Cardiac fibroblast (primary cell): Measurements from ENCODE around the gene TLK1.

Source experiments
- DNase-seq, 2 donors: peaks; one replicate each; pipeline versions ENCODE4 v3.0.0 to v3.0.0-alpha.2; 2010; ENCODE audit warnings: low read depth in 2 of 2
- H3K4me3 ChIP-seq, 2 donors: replicated peaks in 1 of 2; 1 replicate in 1 of 2; 2 replicates in 1 of 2; pipeline ENCODE4 v1.5.1; 2011; ENCODE audit warnings: low read depth in 2 of 2, low read length in 2 of 2, mild to moderate bottlenecking in 2 of 2, moderate library complexity in 1 of 2
- TF ChIP-seq, protein P1 (sequence below): IDR thresholded peaks from one replicate; pipeline ENCODE4 v1.5.1; 2011; ENCODE audit warnings: low read depth, mild to moderate bottlenecking, low read length, inconsistent platforms

TLK1 gene

DNA sequence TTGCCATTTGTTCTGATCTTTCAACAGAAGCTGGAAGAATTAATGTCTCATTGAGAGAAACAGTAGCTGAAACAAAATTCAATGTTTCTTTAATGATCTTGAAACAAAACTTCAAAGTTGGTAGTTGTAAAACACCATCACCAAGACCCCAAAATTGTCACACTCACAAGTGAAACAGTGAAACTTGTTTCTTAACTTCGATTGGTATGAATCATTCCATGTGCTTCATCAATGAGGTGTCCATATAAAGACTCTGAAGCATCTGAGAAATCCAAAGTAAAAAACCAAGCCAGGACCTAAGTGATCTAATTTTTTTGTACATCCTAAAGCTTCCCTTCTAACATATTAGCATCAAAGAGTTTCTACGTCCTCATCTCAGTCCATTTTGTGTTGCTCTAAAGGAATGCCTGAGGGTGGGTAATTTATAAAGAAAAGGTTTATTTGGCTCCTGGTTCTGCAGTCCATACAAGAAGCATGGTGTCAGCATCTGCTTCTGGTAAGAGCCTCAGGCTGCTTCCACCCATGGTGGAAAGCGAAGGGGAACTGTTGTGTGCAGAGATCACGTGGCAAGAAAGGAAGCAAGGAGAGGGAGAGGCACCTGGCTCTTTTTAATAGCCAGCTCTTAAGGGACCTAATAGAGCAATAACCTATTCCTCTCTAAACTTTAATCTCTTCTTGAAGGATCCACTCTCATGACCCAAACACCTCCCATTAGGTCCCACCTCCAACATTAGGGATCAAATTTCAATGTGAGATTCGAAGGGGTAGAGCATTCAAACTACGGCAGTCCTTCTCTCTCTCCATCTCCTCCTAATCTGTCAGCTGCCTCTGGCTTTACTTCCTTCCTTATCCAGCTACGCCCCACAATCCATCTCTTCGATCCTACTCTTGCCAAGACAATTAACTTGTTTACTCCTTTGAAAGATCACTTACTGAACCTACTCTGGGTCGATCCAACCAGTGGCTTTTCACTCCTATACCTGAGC lies 20.7 kb upstream of the TLK1 start:
- TF ChIP-seq, protein P1, sequence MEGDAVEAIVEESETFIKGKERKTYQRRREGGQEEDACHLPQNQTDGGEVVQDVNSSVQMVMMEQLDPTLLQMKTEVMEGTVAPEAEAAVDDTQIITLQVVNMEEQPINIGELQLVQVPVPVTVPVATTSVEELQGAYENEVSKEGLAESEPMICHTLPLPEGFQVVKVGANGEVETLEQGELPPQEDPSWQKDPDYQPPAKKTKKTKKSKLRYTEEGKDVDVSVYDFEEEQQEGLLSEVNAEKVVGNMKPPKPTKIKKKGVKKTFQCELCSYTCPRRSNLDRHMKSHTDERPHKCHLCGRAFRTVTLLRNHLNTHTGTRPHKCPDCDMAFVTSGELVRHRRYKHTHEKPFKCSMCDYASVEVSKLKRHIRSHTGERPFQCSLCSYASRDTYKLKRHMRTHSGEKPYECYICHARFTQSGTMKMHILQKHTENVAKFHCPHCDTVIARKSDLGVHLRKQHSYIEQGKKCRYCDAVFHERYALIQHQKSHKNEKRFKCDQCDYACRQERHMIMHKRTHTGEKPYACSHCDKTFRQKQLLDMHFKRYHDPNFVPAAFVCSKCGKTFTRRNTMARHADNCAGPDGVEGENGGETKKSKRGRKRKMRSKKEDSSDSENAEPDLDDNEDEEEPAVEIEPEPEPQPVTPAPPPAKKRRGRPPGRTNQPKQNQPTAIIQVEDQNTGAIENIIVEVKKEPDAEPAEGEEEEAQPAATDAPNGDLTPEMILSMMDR: no peak
- H3K4me3 ChIP-seq: no peak overlapping the region
- no peak for DNase-seq

DNA sequence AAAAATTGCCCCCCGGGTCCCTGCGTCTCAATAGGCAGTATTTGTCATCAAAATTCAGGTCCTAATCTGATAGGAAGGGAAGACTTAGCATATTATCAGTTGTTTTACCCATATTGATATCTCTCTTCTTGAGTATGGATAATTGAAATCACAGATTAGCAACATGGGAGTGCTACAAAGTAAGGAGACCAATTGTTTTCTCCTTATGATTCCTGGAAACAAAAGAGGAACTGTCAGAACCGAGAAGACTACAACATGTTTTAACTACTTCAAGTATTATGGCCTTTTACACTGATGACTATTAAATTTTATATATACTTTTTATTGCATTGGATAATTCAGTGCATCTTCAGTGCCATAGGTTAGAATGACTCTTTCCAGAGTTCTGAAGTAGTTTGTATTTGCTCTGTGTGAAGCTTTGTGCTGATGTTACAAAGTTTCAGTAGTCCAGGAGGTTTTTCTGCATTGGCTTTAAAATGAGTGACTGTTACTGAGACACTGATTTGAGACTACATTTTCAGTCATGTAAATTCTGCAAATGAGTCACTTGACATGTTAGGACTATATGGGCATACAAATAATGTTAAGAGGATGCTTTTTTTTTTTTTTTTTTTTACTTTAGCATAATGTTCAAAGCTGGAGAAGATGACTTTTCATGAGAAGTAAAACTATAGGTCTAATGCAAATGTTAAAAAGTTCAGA lies 19.7 kb upstream of the TLK1 start:
- no peak for DNase-seq
- TF ChIP-seq, protein P1: no peak

DNA sequence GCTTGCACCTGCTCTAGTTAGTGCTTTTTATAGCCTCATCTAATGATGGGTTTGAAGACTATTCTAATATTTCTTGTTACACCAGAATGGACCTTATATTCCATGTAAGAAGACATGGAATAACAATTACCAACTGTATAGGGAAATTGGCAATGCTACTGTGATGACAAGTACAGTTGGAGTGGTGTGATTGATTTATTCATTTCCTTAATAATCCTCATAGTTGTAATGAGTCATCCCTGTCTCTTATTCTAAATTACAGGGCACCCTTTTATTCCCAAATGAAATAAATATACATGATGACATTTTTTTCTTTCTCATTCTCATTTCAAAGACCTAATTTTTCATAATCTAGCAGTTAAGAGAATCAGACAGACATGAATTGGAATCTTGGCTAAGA lies 18.3 kb upstream of the TLK1 start:
- no peak for DNase-seq
- no peak overlapping the region for H3K4me3 ChIP-seq
- TF ChIP-seq, protein P1: no peak

More for the DNA sequence above, 19.7 kb upstream of the TLK1 start:
- H3K4me3 ChIP-seq: no peak overlapping the region

DNA sequence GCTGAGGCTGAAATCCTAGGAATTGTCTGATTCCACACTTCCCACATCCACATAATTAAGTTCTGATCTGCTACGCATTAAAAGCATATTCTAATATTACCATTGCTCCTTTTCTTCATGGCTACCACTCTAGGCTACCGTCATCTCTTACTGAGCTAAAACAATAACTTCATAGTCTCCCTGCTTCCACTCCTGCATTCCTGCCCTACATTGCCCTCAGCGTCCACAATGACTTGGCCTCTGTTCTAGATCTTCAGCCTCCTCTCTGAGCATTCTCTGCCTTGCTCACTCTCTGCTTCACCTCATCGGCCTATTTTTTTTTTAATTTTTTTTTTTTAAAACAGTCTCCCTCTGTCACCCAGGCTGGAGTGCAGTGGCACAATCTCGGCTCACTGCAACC lies 15.8 kb upstream of the TLK1 start:
- TF ChIP-seq, protein P1: no peak
- H3K4me3 ChIP-seq: no peak overlapping the region
- no peak for DNase-seq

DNA sequence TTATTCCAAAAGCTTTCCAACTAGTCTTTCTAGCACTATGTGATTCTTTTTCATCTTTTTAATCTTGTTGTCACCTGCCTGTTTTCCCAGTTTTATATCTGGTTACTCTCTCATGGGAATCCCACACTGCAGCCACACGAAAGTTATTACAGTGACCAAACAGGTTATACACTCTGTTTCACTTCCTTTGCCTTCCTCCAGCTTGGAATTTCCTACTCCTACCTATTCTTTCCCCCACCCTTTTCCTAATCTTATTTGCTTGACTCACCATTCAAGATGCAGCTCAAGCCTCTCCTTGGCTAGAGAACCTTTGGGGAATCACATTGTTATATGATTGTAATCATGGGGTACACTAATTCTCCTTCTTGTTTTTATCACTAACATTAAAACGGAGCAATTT lies 13.4 kb upstream of the TLK1 start:
- TF ChIP-seq, protein P1: no peak
- no peak overlapping the region for H3K4me3 ChIP-seq
- no peak for DNase-seq

DNA sequence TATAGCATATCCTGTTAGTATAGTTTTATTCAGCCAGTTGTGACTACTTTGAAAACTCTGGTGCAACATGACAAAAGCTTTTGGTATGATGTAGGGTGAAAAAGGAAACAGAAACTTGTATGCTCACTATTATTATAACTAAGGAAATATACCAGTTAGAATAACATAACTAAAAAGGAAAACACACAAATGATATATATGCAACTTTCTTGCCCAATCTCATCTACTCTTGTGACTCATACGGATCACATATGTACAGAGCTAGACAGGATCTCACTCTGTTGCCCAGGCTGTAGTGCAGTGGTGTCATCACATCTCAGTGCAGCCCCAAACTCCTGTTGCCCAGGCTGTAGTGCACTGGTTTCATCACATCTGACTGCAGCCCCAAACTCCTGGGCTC lies 12.4 kb upstream of the TLK1 start:
- peak in 1 of 2 donors; percentile 52 for DNase-seq
- no peak overlapping the region for H3K4me3 ChIP-seq
- TF ChIP-seq, protein P1: no peak
